GM19395 (cell line): ENCODE results near the gene EPHA1.
A peak's percentile ranks its signal among the peaks of the same experiment; 100 is the strongest.

Experiments used
- ATAC-seq: cut with Tn5 transposase; IDR thresholded peaks from one replicate; pipeline ENCODE4 v1.9.1; 2021; ENCODE audit warnings: mild to moderate bottlenecking, moderate library complexity; ENCODE audit not compliant: unreplicated experiment

The EPHA1 gene

GRCh38 chr7:143390104-143390772 lies 18.4 kb downstream of the EPHA1 start:
- ATAC-seq: no peak

- no peak for ATAC-seq
Observed at GRCh38 chr7:143389316-143390103, 19.1 kb downstream of the EPHA1 start.

GRCh38 chr7:143388491-143389101 lies 20.1 kb downstream of the EPHA1 start:
- no peak for ATAC-seq

- no peak for ATAC-seq
Observed at GRCh38 chr7:143388051-143388450, 20.6 kb downstream of the EPHA1 start.

GRCh38 chr7:143387156-143387975 lies 21.3 kb downstream of the EPHA1 start:
- no peak for ATAC-seq

- ATAC-seq: no peak
Observed at GRCh38 chr7:143385891-143386781, 22.5 kb downstream of the EPHA1 start.

GRCh38 chr7:143384661-143385631 lies 23.7 kb downstream of the EPHA1 start:
- no peak for ATAC-seq

GRCh38 chr7:143384148-143384547 lies 24.5 kb downstream of the EPHA1 start:
- no peak for ATAC-seq

GRCh38 chr7:143383642-143383957 lies 25.1 kb downstream of the EPHA1 start:
- ATAC-seq: no peak

GRCh38 chr7:143382791-143383641 lies 25.6 kb downstream of the EPHA1 start:
- no peak for ATAC-seq

- no peak for ATAC-seq
Observed at GRCh38 chr7:143382126-143382790, 26.4 kb downstream of the EPHA1 start.

- ATAC-seq: peak; percentile 14
Observed at GRCh38 chr7:143381427-143382125, 27.1 kb downstream of the EPHA1 start.

GRCh38 chr7:143380646-143381426 lies 27.8 kb downstream of the EPHA1 start, which contains the start of gene ZYX:
ZYX (plus strand) TSS chr7:143381345; CDS start chr7:143381572, 227 bp downstream.
- peak; percentile 79 for ATAC-seq

- peak; percentile 69 for ATAC-seq
Observed at GRCh38 chr7:143380260-143380645, 28.4 kb downstream of the EPHA1 start.

- ATAC-seq: peak; percentile 10
Observed at GRCh38 chr7:143379611-143380259, 28.9 kb downstream of the EPHA1 start.

GRCh38 chr7:143376396-143376795 lies 32.3 kb downstream of the EPHA1 start:
- ATAC-seq: no peak
